CD4-positive, CD25-positive, alpha-beta regulatory T cell (primary cell): ENCODE data around the gene KRT9. TPM values are rescaled to one million over a fixed set of nuclear protein-coding genes. Genes with fewer than 3 reads are reported as not detected.
A peak's percentile ranks its signal among the peaks of the same experiment; 100 is the strongest.

Experiments
- ATAC-seq, 2 donors: fragments of 150-1000 bp; cut with Tn5 transposase; one replicate each; pipeline ENCODE4 v1.10.0; 2021; ENCODE audit warnings: low read depth in 2 of 2, moderate number of reproducible peaks in 2 of 2, moderate library complexity in 1 of 2
- DNase-seq, 3 donors: peaks; one replicate each; pipeline versions ENCODE4 v3.0.0 to v3.0.0-alpha.2; 2012 to 2022; ENCODE audit warnings: mixed read lengths in 1 of 3
- H3K27ac ChIP-seq: one replicate; pipeline ENCODE4 v1.7.0; 2013; ENCODE audit warnings: mild to moderate bottlenecking, low read length; ENCODE audit not compliant: insufficient read depth, poor library complexity, severe bottlenecking
- H3K27me3 ChIP-seq: one replicate; pipeline ENCODE4 v1.7.0; 2013; ENCODE audit warnings: low read length; ENCODE audit not compliant: control insufficient read depth, insufficient read depth
- H3K36me3 ChIP-seq: one replicate; pipeline ENCODE4 v1.7.0; 2013; ENCODE audit warnings: mild to moderate bottlenecking, low read length, moderate library complexity; ENCODE audit not compliant: control insufficient read depth, insufficient read depth
- H3K4me1 ChIP-seq: 2 replicates; pipeline ENCODE4 v1.7.0; 2013; ENCODE audit warnings: mild to moderate bottlenecking, low read length; ENCODE audit not compliant: insufficient read depth, control insufficient read depth, poor library complexity, severe bottlenecking
- H3K4me3 ChIP-seq: one replicate; pipeline ENCODE4 v1.7.0; 2013; ENCODE audit warnings: low read depth, mild to moderate bottlenecking, low read length, moderate library complexity
- H3K9me3 ChIP-seq, 2 experiments: 1 replicate in 1 of 2; 2 replicates in 1 of 2; pipeline ENCODE4 v1.7.0; 2013; ENCODE audit warnings: low read length in 2 of 2, mild to moderate bottlenecking in 1 of 2, moderate library complexity in 1 of 2; ENCODE audit not compliant: control insufficient read depth in 2 of 2
- H3K27ac Mint-ChIP-seq, 3 donors: one replicate each; pipeline ENCODE4 v1.8.0; 2020 to 2022; ENCODE audit warnings: mild to moderate bottlenecking in 3 of 3, mixed read lengths in 3 of 3, moderate library complexity in 2 of 3
- H3K27me3 Mint-ChIP-seq: one replicate; pipeline ENCODE4 v1.8.0; 2022; ENCODE audit warnings: mild to moderate bottlenecking, mixed read lengths
- H3K36me3 Mint-ChIP-seq: one replicate; pipeline ENCODE4 v1.8.0; 2020; ENCODE audit warnings: mixed read lengths
- H3K4me1 Mint-ChIP-seq, 4 donors: one replicate each; pipeline ENCODE4 v1.8.0; 2020 to 2022; ENCODE audit warnings: mixed read lengths in 4 of 4, mild to moderate bottlenecking in 1 of 4
- H3K4me3 Mint-ChIP-seq, 4 donors: one replicate each; pipeline ENCODE4 v1.8.0; 2020 to 2022; ENCODE audit warnings: mild to moderate bottlenecking in 4 of 4, mixed read lengths in 4 of 4, moderate library complexity in 3 of 4
- H3K9me3 Mint-ChIP-seq, 7 donors: one replicate each; pipeline ENCODE4 v1.8.0; 2020 to 2022; ENCODE audit warnings: mixed read lengths in 7 of 7, mild to moderate bottlenecking in 3 of 7, moderate library complexity in 2 of 7
- polyA plus RNA-seq, 4 donors: library from polyadenylated mRNA; unstranded; fragments of 300-500 nt; fragmentation: Illumina TruSeq; gene quantifications; one replicate each; pipeline ENCODE4 v1.2.3, GENCODE V29; 2021
- total RNA-seq: library from RNA; stranded (reverse); gene quantifications from one replicate; pipeline ENCODE4 v1.2.3, GENCODE V29; 2022

KRT9 gene
- total and polyA plus RNA-seq, 5 donors from 2014 or later, result not detected

DNA sequence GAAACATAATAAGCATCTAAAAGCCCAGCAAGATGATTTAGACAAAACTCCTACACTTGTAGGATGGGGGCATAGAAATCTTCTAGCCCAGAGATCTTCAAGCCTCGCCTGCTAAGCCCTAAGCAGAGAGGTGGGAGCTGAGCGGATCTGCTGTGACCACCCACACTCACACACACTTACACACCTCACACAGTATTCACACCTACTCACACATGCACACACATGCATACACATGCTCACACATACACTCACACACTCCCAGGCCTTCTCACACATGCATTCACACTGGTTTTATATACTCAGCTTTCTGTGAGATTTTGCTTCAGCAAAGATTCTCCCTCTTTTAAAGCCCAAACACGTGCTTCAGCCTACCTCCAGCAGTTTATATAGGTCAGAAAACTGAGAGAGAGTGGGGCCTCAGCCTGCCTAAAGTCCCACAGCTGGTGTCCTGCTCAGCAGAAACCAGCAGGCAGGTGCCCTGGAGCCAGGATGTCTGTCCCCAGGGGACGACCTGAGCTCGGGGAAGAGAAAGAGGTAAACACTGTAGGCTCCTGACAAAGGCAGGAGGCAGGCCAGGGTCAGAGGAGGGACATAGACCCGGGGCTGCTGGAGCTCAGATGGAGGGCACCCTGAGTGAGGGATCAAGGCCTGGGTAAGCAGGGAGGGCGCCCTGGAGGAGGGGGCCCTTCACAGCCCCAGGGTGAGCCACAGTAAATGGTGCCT is 31.7 kb downstream of the KRT9 start:
- ATAC-seq, result no peak

DNA sequence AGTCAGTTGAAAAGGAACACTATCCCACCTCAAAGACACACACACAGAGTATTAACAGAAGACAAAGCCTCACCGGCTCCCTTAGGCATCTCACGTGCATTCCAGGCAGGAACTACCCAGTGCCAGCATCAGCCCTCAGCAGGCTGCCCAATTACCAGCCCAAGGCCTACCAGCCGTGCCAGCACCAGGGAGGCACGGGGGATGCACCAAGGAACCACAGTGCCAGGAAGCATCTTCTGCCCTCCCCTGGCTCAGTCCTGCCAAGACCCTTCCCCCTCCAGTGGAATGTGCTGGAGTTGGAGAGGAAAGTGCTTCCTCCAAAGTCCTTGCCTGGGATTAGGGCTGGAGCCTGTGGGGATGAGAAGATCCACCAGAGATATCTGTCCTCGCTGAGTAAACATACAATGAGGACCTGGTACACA is 32.8 kb downstream of the KRT9 start:
- H3K27me3 Mint-ChIP-seq, result peaks cover 19% of the 10 kb centered on the region
- no peaks in the 10 kb centered on the region for H3K4me1 Mint-ChIP-seq
- no peak for DNase-seq
- no peak overlapping the region for H3K27ac Mint-ChIP-seq
- H3K9me3 Mint-ChIP-seq, result no peaks in the 10 kb centered on the region
- Histone ChIP-seq H3K4me3 (no peak overlapping the region), H3K9me3 (no peaks in the 10 kb centered on the region), H3K27ac (no peak overlapping the region), H3K27me3 (peaks cover 3% of the 10 kb centered on the region), H3K36me3 (no peaks in the 10 kb centered on the region), H3K4me1 (no peaks in the 10 kb centered on the region)
- ATAC-seq, result no peak
- H3K36me3 Mint-ChIP-seq, result no peaks in the 10 kb centered on the region
- no peak overlapping the region for H3K4me3 Mint-ChIP-seq

More for the DNA sequence above, 31.7 kb downstream of the KRT9 start:
- Histone ChIP-seq H3K27me3 (peaks cover 3% of the 10 kb centered on the region), H3K4me1 (no peaks in the 10 kb centered on the region), H3K9me3 (no peaks in the 10 kb centered on the region), H3K27ac (no peak overlapping the region), H3K36me3 (no peaks in the 10 kb centered on the region), H3K4me3 (no peak overlapping the region)
- H3K4me1 Mint-ChIP-seq, result no peaks in the 10 kb centered on the region
- peaks cover 0 to 1% (median 0%) of the 10 kb centered on the region in 7 donors for H3K9me3 Mint-ChIP-seq
- no peak for DNase-seq
- no peaks in the 10 kb centered on the region for H3K36me3 Mint-ChIP-seq
- peaks cover 19% of the 10 kb centered on the region for H3K27me3 Mint-ChIP-seq
- no peak overlapping the region for H3K27ac Mint-ChIP-seq
- H3K4me3 Mint-ChIP-seq, result no peak overlapping the region

DNA sequence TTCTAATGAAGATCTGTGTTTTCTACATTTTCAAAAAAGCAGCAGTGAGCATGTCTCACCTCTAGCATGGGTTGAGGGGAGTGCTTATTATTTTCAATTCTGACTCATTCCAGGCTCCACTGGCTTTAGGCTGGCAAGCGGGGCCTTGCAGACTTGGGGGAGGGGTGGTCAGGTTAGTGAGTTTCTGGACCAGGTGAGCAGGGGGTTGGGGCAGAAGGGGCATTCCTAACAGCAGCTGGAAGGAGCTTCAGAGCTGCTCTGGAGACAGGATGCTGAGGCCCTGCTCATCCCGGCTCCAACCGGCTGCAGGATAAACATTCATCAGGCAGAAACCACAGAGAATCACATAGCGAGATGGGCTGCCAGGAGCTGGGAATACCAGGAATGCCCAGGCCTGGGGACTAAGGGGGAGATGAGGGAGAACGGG is 33.3 kb downstream of the KRT9 start:
- H3K4me3 ChIP-seq, result no peak overlapping the region
- DNase-seq (no peak), ATAC-seq (no peak)
- Mint-ChIP-seq H3K27me3 (peaks cover 19% of the 10 kb centered on the region), H3K36me3 (no peaks in the 10 kb centered on the region), H3K4me3 (peak overlapping the region in 1 of 4 donors; percentile 31), H3K9me3 (no peaks in the 10 kb centered on the region), H3K27ac (no peak overlapping the region), H3K4me1 (no peaks in the 10 kb centered on the region)
- peaks cover 3% of the 10 kb centered on the region for H3K27me3 ChIP-seq
- H3K9me3 ChIP-seq, result no peaks in the 10 kb centered on the region
- H3K36me3 ChIP-seq, result no peaks in the 10 kb centered on the region
- H3K4me1 ChIP-seq, result no peaks in the 10 kb centered on the region
- H3K27ac ChIP-seq, result no peak overlapping the region

DNA sequence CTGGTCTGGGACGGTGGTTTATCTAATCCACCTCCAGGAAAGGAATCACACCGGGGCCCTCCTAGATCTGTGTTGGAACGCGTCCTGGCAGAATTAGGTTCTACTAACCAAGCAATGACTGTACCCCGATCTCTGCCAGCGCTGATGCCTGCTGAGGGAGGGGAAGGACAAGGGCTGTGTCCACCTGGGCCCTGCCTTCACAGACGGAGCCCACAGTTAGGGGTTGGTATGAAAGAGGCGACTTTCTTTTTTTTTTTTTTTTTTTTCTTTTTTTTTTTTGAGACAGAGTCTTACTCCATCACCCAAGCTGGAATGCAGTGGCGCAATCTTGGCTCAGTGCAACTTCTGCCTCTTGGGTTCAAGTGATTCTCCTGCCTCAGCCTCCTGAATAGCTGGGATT is 33.9 kb downstream of the KRT9 start:
- H3K27me3 ChIP-seq, result peaks cover 3% of the 10 kb centered on the region
- Mint-ChIP-seq H3K27ac (no peak overlapping the region), H3K9me3 (no peaks in the 10 kb centered on the region), H3K4me3 (no peak overlapping the region), H3K36me3 (no peaks in the 10 kb centered on the region), H3K27me3 (peaks cover 19% of the 10 kb centered on the region), H3K4me1 (no peaks in the 10 kb centered on the region)
- ATAC-seq, result no peak
- no peak overlapping the region for H3K4me3 ChIP-seq
- no peak overlapping the region for H3K27ac ChIP-seq
- no peaks in the 10 kb centered on the region for H3K4me1 ChIP-seq
- H3K36me3 ChIP-seq, result no peaks in the 10 kb centered on the region
- no peak for DNase-seq
- no peaks in the 10 kb centered on the region for H3K9me3 ChIP-seq

DNA sequence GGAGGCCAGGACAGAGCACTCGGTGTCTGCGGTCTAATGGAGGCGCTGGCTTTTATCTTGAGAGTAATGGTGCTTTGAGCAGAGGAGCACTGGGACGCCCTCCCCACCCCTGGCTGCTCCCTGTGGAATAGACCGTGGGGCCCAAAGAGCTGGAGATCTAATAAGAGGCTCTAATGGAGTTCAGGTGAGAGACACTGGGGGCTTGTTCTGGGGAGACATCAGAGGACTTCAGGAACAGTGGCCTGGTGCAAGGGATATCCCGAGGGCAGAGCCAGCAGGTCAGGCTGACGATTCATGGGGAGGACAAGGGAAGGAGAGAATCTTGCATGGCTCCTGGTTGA is 34.3 kb downstream of the KRT9 start:
- no peaks in the 10 kb centered on the region for H3K4me1 ChIP-seq
- no peaks in the 10 kb centered on the region for H3K9me3 ChIP-seq
- no peak overlapping the region for H3K27ac ChIP-seq
- Mint-ChIP-seq H3K27me3 (peaks cover 19% of the 10 kb centered on the region), H3K27ac (no peak overlapping the region), H3K36me3 (no peaks in the 10 kb centered on the region), H3K4me3 (no peak overlapping the region), H3K4me1 (no peaks in the 10 kb centered on the region), H3K9me3 (no peaks in the 10 kb centered on the region)
- H3K27me3 ChIP-seq, result peaks cover 3% of the 10 kb centered on the region
- no peak overlapping the region for H3K4me3 ChIP-seq
- no peaks in the 10 kb centered on the region for H3K36me3 ChIP-seq
- no peak for ATAC-seq
- DNase-seq, result no peak

DNA sequence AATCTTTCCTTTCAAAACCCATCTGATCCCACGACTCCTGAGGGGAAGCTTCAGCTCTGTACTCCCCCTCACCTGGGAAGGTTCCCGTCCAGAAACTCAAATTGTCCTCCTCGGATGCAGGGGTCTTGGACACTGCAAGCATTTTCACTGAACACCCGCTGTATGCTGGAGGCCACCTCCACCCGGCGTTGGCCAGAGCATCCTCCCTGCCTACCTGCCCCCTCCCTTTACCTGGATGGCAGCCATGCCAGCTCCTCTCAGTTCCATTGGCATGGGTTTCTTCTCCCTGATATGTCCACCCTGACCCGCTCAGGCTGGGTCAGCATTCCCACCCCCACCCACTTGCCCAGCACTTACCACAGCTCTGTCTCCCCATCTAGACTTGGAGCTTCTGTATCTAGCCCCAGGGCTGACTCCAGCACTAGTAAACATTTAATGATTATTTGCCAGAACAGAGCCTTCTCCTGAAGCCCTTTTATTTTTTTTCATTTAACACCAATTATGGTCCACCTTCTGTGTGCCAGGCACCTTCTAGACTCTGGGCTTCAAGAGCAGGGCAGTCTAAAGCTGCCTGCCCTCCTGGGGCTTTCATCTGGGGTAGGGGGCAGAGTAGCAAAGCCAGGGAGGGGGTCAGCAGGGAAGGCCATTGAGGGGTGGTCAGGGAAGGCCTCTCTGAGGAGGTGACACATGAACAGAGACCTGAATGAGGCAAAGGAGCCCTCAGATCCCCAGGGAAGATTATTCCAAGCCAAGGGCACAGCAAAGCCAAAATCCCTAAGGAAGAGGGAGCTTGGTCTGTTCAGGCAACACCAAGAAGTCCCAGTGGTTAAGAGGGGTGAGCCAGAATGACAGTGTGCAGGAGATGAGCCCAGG is 34.9 kb downstream of the KRT9 start:
- no peak overlapping the region for H3K27ac Mint-ChIP-seq
- H3K4me1 Mint-ChIP-seq, result no peaks in the 10 kb centered on the region
- H3K9me3 ChIP-seq, result no peaks in the 10 kb centered on the region
- peaks cover 7% of the 10 kb centered on the region for H3K27me3 ChIP-seq
- H3K27me3 Mint-ChIP-seq, result peaks cover 19% of the 10 kb centered on the region
- H3K9me3 Mint-ChIP-seq, result no peaks in the 10 kb centered on the region
- H3K36me3 Mint-ChIP-seq, result no peaks in the 10 kb centered on the region
- no peak overlapping the region for H3K27ac ChIP-seq
- H3K36me3 ChIP-seq, result no peaks in the 10 kb centered on the region
- ATAC-seq (no peak), DNase-seq (no peak)
- peak overlapping the region in 1 of 4 donors; percentile 12 for H3K4me3 Mint-ChIP-seq
- H3K4me3 ChIP-seq, result no peak overlapping the region
- H3K4me1 ChIP-seq, result no peaks in the 10 kb centered on the region

DNA sequence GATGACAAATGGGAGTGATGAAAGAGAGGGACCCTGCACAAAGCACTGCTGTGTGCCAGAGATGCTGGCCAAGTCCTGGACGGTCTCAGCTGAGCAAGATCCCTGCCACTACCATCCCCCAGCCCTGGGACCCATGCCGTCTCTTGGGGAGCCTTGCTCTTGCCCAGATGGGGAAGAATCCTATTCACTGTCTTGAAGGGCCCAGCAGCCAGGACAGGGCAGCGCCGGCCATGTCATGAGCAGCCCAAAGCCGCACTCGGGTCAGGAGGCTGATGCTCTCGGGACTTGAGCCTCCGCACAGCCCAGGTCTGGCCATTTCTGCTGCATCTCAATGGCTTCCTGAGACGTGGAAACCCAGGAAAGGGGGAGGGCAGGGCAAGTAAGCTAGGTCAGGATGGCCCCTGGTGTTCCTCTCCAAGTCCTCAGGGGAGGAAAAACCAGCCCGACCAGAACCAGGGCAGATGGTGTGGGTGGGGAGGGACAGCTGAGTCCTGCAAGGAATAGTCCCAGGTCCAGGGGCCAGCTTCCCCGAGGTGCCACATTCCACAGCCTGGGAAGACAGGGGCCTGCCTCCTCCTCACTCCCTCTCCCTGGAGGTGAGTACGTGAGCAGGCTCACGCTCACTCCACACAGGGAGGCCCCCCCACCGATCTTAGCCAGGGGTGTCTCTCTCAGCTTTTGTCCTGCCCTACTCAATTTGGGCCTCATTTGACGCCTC is 35.9 kb downstream of the KRT9 start:
- H3K9me3 Mint-ChIP-seq, result no peaks in the 10 kb centered on the region
- no peaks in the 10 kb centered on the region for H3K4me1 ChIP-seq
- H3K27me3 Mint-ChIP-seq, result peaks cover 24% of the 10 kb centered on the region
- no peak overlapping the region for H3K27ac ChIP-seq
- H3K4me3 ChIP-seq, result no peak overlapping the region
- no peak overlapping the region for H3K27ac Mint-ChIP-seq
- H3K36me3 Mint-ChIP-seq, result no peaks in the 10 kb centered on the region
- no peaks in the 10 kb centered on the region for H3K4me1 Mint-ChIP-seq
- H3K9me3 ChIP-seq, result no peaks in the 10 kb centered on the region
- no peak for DNase-seq
- no peak for ATAC-seq
- no peaks in the 10 kb centered on the region for H3K36me3 ChIP-seq
- H3K27me3 ChIP-seq, result peaks cover 16% of the 10 kb centered on the region
- H3K4me3 Mint-ChIP-seq, result no peak overlapping the region
